Measurements from ENCODE around the gene KIAA0040.

GRCh38 chr1:175138579-175138978 is 54.0 kb downstream of the KIAA0040 start:
- TF ChIP-seq EZH2 (IDR thresholded peaks at IDR 0.05; ENCODE audit: borderline replicate concordance, low read length) (no peak), CTCF (conservative IDR thresholded peaks at IDR 0.05 in 1 of 2, IDR thresholded peaks at IDR 0.05 in 1 of 2; ENCODE audit: extremely low read depth in 1 of 2, insufficient read depth in 1 of 2, low read depth in 1 of 2, low read length in 2 of 2) (no peak)

Measured in mammary epithelial cell (primary cell).